Parathyroid adenoma (tissue), 2 donors: ENCODE measurements around the gene ATF5.
A peak's percentile ranks its signal among the peaks of the same experiment; 100 is the strongest.

Experiments
- H2AFZ ChIP-seq: fragments of 300-600 bp; sonication (generic); one replicate; pipeline ENCODE4 v1.7.0; 2017; ENCODE audit warnings: antibody characterized with exemption, mild to moderate bottlenecking
- H3K27ac ChIP-seq: fragments of 300-600 bp; sonication (generic); one replicate; pipeline ENCODE4 v1.7.0; 2017
- H3K27me3 ChIP-seq: fragments of 300-600 bp; sonication (generic); one replicate; pipeline ENCODE4 v1.7.0; 2017; ENCODE audit warnings: low read length; ENCODE audit not compliant: control insufficient read depth, insufficient read depth
- H3K36me3 ChIP-seq: fragments of 300-600 bp; sonication (generic); one replicate; pipeline ENCODE4 v1.7.0; 2017; ENCODE audit warnings: low read length; ENCODE audit not compliant: control insufficient read depth, insufficient read depth
- H3K4me1 ChIP-seq: fragments of 300-600 bp; sonication (generic); one replicate; pipeline ENCODE4 v1.7.0; 2017; ENCODE audit warnings: control low read depth
- H3K4me2 ChIP-seq: fragments of 300-600 bp; sonication (generic); one replicate; pipeline ENCODE4 v1.7.0; 2017; ENCODE audit warnings: low read length
- H3K4me3 ChIP-seq: fragments of 300-600 bp; sonication (generic); one replicate; pipeline ENCODE4 v1.7.0; 2017; ENCODE audit warnings: low read depth, low read length
- H3K79me2 ChIP-seq: fragments of 300-600 bp; sonication (generic); one replicate; pipeline ENCODE4 v1.7.0; 2017; ENCODE audit warnings: control low read depth
- H3K9ac ChIP-seq: fragments of 300-600 bp; sonication (generic); one replicate; pipeline ENCODE4 v1.7.0; 2017; ENCODE audit warnings: mild to moderate bottlenecking
- H3K9me3 ChIP-seq: fragments of 300-600 bp; sonication (generic); one replicate; pipeline ENCODE4 v1.7.0; 2017; ENCODE audit warnings: low read length; ENCODE audit not compliant: control insufficient read depth
- TF ChIP-seq, protein P1 (sequence below): fragments of 300-600 bp; sonication (generic); IDR thresholded peaks from one replicate; pipeline ENCODE4 v1.7.0; 2017; ENCODE audit warnings: antibody characterized with exemption, mild to moderate bottlenecking
- donor health status: primary hyperparathyroidism.

Gene ATF5

DNA sequence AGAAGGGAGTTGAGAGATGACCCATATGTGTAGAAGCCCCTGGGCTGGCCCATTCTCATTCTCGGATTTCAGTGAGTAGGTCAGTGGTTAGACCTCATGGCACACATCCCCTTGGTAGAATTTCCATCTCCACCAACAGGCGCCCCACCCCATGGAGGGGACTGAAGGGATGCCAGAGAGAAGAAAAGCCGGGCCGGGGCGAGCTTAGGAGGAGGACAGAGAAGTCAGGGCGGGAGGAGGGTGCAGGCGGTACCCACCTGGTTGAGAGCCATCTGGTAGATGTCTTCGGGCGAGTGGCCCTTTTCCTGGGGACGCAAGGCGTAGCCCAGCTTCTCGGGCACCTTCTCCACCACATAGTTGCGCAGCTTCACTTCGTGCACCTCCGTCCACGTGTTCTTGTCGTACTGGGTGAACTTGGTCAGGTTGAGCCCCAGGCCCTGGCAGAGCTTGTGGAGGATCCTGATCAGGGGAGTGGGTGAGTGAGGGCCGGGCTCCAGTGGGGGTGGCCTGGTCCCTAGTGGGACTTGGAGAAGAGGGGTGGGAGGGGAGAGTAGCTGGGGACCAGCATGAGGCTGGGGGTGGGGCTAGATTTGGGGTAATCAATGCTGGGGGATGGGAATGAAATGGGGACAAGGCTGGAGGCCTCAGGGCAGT, 34.9 kb upstream of the ATF5 start:
- H2AFZ ChIP-seq = no peak overlapping the region
- H3K9ac ChIP-seq = no peak overlapping the region
- H3K27me3 ChIP-seq = no peaks in the 10 kb centered on the region
- no peaks in the 10 kb centered on the region for H3K36me3 ChIP-seq
- H3K4me3 ChIP-seq = no peak overlapping the region
- no peaks in the 10 kb centered on the region for H3K4me1 ChIP-seq
- TF ChIP-seq, protein P1, sequence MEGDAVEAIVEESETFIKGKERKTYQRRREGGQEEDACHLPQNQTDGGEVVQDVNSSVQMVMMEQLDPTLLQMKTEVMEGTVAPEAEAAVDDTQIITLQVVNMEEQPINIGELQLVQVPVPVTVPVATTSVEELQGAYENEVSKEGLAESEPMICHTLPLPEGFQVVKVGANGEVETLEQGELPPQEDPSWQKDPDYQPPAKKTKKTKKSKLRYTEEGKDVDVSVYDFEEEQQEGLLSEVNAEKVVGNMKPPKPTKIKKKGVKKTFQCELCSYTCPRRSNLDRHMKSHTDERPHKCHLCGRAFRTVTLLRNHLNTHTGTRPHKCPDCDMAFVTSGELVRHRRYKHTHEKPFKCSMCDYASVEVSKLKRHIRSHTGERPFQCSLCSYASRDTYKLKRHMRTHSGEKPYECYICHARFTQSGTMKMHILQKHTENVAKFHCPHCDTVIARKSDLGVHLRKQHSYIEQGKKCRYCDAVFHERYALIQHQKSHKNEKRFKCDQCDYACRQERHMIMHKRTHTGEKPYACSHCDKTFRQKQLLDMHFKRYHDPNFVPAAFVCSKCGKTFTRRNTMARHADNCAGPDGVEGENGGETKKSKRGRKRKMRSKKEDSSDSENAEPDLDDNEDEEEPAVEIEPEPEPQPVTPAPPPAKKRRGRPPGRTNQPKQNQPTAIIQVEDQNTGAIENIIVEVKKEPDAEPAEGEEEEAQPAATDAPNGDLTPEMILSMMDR = no peak
- H3K9me3 ChIP-seq = no peaks in the 10 kb centered on the region
- H3K27ac ChIP-seq = no peak overlapping the region
- H3K4me2 ChIP-seq = no peak overlapping the region
- no peaks in the 10 kb centered on the region for H3K79me2 ChIP-seq

DNA sequence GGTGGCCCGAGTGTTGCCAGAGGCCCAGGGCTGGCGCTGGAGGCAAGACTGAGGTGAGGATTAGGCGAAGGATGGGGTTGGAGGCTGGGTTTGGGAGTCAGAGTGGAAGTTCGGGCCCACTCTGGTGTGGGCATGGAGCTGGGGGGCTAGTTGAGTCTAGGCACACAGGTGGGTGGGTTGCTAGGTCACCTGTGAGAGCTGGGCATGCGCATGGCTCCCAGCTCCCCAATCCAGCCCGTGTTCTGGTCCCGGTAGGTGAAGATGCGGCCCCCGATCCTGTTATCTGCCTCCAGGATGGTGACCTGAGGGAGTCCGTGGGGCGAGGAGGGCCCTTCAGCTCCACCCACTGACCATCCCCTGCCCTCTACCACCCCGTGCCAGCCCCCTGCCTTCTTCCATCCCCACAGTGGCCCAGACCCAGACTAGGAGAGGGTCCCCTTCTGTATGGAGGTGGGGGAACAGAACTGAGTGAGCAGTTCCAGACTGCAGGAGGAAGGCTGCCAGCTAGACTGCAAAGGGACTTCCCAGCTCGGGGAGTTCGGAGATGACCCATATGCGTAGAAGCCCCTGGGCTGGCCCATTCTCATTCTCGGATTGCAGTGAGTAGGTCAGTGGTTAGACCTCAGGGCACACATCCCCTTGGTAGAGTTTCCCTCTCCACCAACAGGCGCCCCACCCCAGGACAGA, 34.0 kb upstream of the ATF5 start:
- H2AFZ ChIP-seq = no peak overlapping the region
- no peaks in the 10 kb centered on the region for H3K27me3 ChIP-seq
- H3K4me1 ChIP-seq = no peaks in the 10 kb centered on the region
- no peaks in the 10 kb centered on the region for H3K9me3 ChIP-seq
- no peak overlapping the region for H3K4me2 ChIP-seq
- TF ChIP-seq, protein P1 = no peak
- H3K9ac ChIP-seq = no peak overlapping the region
- H3K4me3 ChIP-seq = no peak overlapping the region
- H3K36me3 ChIP-seq = no peaks in the 10 kb centered on the region
- no peak overlapping the region for H3K27ac ChIP-seq
- no peaks in the 10 kb centered on the region for H3K79me2 ChIP-seq

DNA sequence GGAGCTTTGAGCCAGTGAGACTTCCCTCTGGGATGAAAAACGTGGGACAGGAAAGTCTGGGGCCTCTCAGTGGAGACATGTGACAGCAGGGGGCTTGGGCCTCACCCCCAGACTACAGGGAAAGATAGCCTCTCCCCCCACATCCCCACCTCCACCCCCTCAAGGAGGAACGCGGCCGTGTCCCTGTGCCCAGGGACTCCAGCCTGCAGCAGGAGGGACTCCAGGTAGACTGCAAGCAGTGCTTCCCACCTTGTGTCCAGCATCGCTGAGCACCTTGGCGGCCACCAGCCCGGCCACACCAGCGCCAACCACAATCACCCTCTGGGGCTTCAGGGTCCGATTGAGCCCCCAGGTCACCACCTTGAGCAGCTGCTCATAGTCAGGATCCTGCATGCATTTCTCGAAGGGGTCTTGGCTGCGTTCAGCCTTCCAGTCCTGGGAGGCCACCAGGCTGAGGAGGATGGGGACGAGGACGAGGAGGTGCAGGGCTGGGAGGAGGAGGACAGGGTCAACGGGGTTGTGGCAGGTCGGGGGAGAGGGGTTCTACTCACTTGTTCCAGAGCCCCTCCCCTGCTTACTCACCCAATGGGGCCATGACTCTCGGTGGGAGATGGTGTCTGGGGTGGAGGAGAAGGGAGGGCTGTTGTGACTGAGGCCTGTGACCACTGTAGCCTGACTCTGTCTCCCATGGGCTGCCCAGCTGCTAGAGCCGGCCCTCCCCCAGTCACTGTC, 33.3 kb upstream of the ATF5 start:
- TF ChIP-seq, protein P1 = no peak
- H3K9me3 ChIP-seq = no peaks in the 10 kb centered on the region
- no peak overlapping the region for H2AFZ ChIP-seq
- H3K4me3 ChIP-seq = no peak overlapping the region
- no peaks in the 10 kb centered on the region for H3K4me1 ChIP-seq
- H3K27me3 ChIP-seq = no peaks in the 10 kb centered on the region
- no peak overlapping the region for H3K27ac ChIP-seq
- no peaks in the 10 kb centered on the region for H3K79me2 ChIP-seq
- H3K9ac ChIP-seq = no peak overlapping the region
- H3K36me3 ChIP-seq = no peaks in the 10 kb centered on the region
- H3K4me2 ChIP-seq = no peak overlapping the region

DNA sequence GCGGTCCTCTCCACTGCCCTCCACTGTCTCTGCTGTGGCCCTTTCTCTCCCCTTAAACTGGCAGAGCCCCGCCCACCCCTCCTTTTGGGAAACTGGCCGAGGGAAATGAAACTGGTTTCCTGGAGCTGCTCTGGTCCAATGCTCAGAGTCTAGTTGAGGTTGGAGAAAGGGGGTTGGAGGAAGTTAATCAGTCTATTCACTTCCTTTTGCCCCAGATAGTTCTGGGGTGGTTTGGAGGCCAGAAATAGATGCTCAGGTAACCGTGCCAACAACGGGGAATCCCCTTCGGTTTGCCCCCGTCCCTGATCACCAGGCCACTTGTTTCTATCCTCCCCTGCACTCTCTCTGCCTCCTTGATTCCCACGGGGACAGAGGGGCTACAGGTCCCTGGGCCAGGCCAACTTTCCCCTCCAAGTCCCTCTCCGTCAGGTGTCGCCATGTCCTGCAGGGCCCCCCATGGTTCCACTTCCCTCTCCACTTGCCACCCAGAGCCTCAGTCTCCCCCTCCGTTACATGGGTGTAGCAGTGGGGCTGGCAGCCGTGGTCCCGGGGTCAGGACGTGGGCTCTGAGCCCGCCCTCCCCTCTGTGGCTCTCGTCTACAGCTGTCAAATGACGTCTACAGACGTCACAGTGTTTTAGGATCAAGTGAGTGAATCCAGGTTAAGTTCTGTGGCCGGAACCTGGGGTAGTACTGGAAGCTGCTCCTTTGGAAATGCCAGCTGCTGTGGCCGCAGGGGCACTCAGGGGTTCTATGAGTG, 32.0 kb upstream of the ATF5 start, which contains the start of gene IL4I1:
Gene IL4I1 (minus strand): TSS at position 25 of the 759 bp plus-strand sequence. CDS start 727 bp downstream, outside the sequence.
- TF ChIP-seq, protein P1 = no peak
- no peak within 1 kb of the TSS for H3K4me3 ChIP-seq
- no peak within 1 kb of the TSS for H3K4me2 ChIP-seq
- H2AFZ ChIP-seq = peak within 1 kb of the TSS; percentile 28
- no peaks in the 10 kb centered on the region for H3K36me3 ChIP-seq
- H3K4me1 ChIP-seq = no peaks in the 10 kb centered on the region
- no peak within 1 kb of the TSS for H3K9ac ChIP-seq
- no peak within 1 kb of the TSS for H3K27ac ChIP-seq
- H3K9me3 ChIP-seq = no peaks in the 10 kb centered on the region
- no peaks in the 10 kb centered on the region for H3K27me3 ChIP-seq
- no peaks in the 10 kb centered on the region for H3K79me2 ChIP-seq
